Lower leg skin (tissue), 3 donors: ENCODE measurements around the gene FEM1A.

Experiments
- POLR2A ChIP-seq, 2 donors: fragments of 450-650 bp; IDR thresholded peaks; one replicate each; pipeline ENCODE4 v1.6.1; 2016 to 2017; ENCODE audit warnings: antibody characterized with exemption in 2 of 2, mild to moderate bottlenecking in 1 of 2, moderate library complexity in 1 of 2
- TF ChIP-seq, protein P1 (sequence below), 3 donors: fragments of 450-650 bp; IDR thresholded peaks; one replicate each; pipeline ENCODE4 v1.5.1; 2016; ENCODE audit warnings: antibody characterized with exemption in 3 of 3, mild to moderate bottlenecking in 3 of 3, moderate library complexity in 2 of 3

- TF ChIP-seq POLR2A (IDR thresholded peaks at IDR 0.05): no peak
- TF ChIP-seq, protein P1, sequence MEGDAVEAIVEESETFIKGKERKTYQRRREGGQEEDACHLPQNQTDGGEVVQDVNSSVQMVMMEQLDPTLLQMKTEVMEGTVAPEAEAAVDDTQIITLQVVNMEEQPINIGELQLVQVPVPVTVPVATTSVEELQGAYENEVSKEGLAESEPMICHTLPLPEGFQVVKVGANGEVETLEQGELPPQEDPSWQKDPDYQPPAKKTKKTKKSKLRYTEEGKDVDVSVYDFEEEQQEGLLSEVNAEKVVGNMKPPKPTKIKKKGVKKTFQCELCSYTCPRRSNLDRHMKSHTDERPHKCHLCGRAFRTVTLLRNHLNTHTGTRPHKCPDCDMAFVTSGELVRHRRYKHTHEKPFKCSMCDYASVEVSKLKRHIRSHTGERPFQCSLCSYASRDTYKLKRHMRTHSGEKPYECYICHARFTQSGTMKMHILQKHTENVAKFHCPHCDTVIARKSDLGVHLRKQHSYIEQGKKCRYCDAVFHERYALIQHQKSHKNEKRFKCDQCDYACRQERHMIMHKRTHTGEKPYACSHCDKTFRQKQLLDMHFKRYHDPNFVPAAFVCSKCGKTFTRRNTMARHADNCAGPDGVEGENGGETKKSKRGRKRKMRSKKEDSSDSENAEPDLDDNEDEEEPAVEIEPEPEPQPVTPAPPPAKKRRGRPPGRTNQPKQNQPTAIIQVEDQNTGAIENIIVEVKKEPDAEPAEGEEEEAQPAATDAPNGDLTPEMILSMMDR (IDR thresholded peaks at IDR 0.05): peak in 1 of 3 donors; percentile 84
These were observed 20.0 kb downstream of the FEM1A start for GRCh38 chr19:4811328-4812131.
